ENCODE measurements around the gene SNRNP35.

Gene SNRNP35

DNA sequence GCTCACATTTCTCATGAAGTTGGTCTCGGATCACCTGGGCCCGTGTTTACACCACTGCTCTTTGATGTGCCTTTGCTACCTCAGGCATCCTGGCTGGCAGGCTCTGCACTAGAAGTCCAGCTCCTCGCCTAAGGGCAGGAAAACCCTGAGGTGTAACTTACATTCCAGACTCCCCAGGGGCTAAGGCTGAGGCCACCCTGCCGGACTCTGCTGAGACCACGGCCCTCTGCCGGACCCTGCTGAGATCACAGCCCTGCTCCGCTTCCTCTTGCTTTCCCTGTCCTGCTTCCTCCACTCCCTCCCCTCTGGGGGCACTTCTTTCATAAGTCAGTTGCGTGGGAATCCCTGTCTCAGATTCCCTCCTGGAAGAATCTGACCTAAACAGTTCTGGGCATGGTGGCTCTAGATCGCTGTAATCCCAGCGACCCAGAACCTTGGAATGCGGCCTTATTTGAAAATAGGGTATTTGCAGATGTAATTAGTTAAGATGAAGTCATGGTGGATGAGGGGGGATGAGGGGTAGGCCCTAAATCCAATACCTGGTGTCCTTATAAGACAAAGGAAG is 58.4 kb downstream of the SNRNP35 start:
- ATAC-seq (ENCODE audit: insufficient read depth, low read depth) (no peak), DNase-seq (no peak)
- no peaks in the 10 kb centered on the region for H3K4me1 ChIP-seq (ENCODE audit: insufficient read depth, low read length)
- H3K27me3 ChIP-seq (ENCODE audit: insufficient read depth, low read length, poor library complexity) = no peaks in the 10 kb centered on the region
- TF ChIP-seq, protein P1, sequence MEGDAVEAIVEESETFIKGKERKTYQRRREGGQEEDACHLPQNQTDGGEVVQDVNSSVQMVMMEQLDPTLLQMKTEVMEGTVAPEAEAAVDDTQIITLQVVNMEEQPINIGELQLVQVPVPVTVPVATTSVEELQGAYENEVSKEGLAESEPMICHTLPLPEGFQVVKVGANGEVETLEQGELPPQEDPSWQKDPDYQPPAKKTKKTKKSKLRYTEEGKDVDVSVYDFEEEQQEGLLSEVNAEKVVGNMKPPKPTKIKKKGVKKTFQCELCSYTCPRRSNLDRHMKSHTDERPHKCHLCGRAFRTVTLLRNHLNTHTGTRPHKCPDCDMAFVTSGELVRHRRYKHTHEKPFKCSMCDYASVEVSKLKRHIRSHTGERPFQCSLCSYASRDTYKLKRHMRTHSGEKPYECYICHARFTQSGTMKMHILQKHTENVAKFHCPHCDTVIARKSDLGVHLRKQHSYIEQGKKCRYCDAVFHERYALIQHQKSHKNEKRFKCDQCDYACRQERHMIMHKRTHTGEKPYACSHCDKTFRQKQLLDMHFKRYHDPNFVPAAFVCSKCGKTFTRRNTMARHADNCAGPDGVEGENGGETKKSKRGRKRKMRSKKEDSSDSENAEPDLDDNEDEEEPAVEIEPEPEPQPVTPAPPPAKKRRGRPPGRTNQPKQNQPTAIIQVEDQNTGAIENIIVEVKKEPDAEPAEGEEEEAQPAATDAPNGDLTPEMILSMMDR (IDR thresholded peaks at IDR 0.05; ENCODE audit: borderline replicate concordance, extremely low read depth, low read length, poor library complexity, severe bottlenecking) = no peak
- TF ChIP-seq EZH2 (IDR thresholded peaks at IDR 0.05; ENCODE audit: borderline replicate concordance, low read depth, low read length, severe bottlenecking) = no peak
- no peak overlapping the region for H3K4me2 ChIP-seq (ENCODE audit: insufficient read depth, low read length)
- no peaks in the 10 kb centered on the region for H3K79me2 ChIP-seq (ENCODE audit: insufficient read depth, low read length)
- no peak overlapping the region for H3K27ac ChIP-seq (ENCODE audit: low read length)
- H4K20me1 ChIP-seq (ENCODE audit: insufficient read depth, low read length) = peaks cover 5% of the 10 kb centered on the region; the same call in 1 of the 2 replicates
- H3K9me3 ChIP-seq (ENCODE audit: insufficient read depth, low read length, severe bottlenecking) = no peaks in the 10 kb centered on the region
- H3K36me3 ChIP-seq (ENCODE audit: insufficient read depth, low read length) = peaks cover 37% of the 10 kb centered on the region
- H3K9ac ChIP-seq (ENCODE audit: low read depth, low read length) = no peak overlapping the region
- H2AFZ ChIP-seq (ENCODE audit: low read depth, low read length) = no peak overlapping the region
- no peak overlapping the region for H3K4me3 ChIP-seq (ENCODE audit: low read depth in 1 of 2, low read length in 2 of 2)

Data from DND-41 (cell line).